Colonic mucosa (tissue), 4 donors: ENCODE measurements around the gene TP53INP2. TPM values are rescaled to one million over a fixed set of nuclear protein-coding genes. Genes with fewer than 3 reads are reported as not detected.
"Not testable (repeated sequence)": the region's sequence is repeated elsewhere in the genome, so short reads cannot be mapped to it uniquely, and the experiment has no call there.

Experiments used
- DNase-seq: peaks from one replicate; pipeline ENCODE4 v3.0.0-alpha.2; 2020
- H3K27ac ChIP-seq: fragments of 200-600 bp; one replicate; pipeline ENCODE4 v1.8.0; 2021
- H3K27me3 ChIP-seq: fragments of 200-600 bp; one replicate; pipeline ENCODE4 v1.8.0; 2021
- H3K36me3 ChIP-seq: fragments of 200-600 bp; one replicate; pipeline ENCODE4 v1.8.0; 2021
- H3K4me1 ChIP-seq: fragments of 200-600 bp; one replicate; pipeline ENCODE4 v1.8.0; 2021; ENCODE audit warnings: mild to moderate bottlenecking
- H3K4me3 ChIP-seq: fragments of 200-600 bp; one replicate; pipeline ENCODE4 v1.8.0; 2021
- H3K9ac ChIP-seq, 2 donors: one replicate each; pipeline ENCODE4 v1.7.0; 2013; ENCODE audit warnings: control low read depth in 2 of 2, low read depth in 2 of 2, low read length in 2 of 2
- H3K9me3 ChIP-seq: fragments of 200-600 bp; one replicate; pipeline ENCODE4 v1.8.0; 2021
- CTCF ChIP-seq: fragments of 200-600 bp; IDR thresholded peaks from one replicate; pipeline ENCODE4 v1.8.0; 2022; ENCODE audit warnings: antibody characterized with exemption, mild to moderate bottlenecking
- intact Hi-C: fragments of 100-400 bp; cut with DNase I; formaldehyde crosslinking; loops from one replicate; pipeline ENCODE4 v1.14.1; 2022
- total RNA-seq, 2 donors: library from RNA; stranded (reverse); fragmentation: NEBNext Ultra II Directional in 1 of 2; extraction: Animal tissue kit (Norgen Biotek cat#: 25700) in 1 of 2; gene quantifications; one replicate each; pipeline ENCODE4 v1.2.1, GENCODE V29; 2021
- donor health status: healthy.
- donor health status: DM: no; HTN: no; CAD: no.
- donor health status: DM: no; HTN: no; CAD: no.

Gene TP53INP2
- total RNA-seq, 2 donors from 2014 or later: 38.1 to 60.9 TPM

GRCh38 chr20:34710861-34711574 lies 6.9 kb downstream of the TP53INP2 start:
- Histone ChIP-seq H3K9me3 (no peaks in the 10 kb centered on the region), H3K27ac (no peak overlapping the region), H3K36me3 (no peaks in the 10 kb centered on the region), H3K9ac (no peak overlapping the region), H3K4me3 (no peak overlapping the region), H3K4me1 (peaks cover 3% of the 10 kb centered on the region), H3K27me3 (no peaks in the 10 kb centered on the region)
- DNase-seq: no peak
- TF ChIP-seq CTCF: no peak
- intact Hi-C loops: loop anchor here (10.0 kb wide), 1 partner anchor 54 kb away; no protein-coding TSS in a partner anchor

- intact Hi-C loops: loop anchor here (10.0 kb wide), 1 partner anchor 53 kb away; no protein-coding TSS in a partner anchor
- H3K27ac ChIP-seq: no peak overlapping the region
These were observed 7.8 kb downstream of the TP53INP2 start for GRCh38 chr20:34711813-34712430.

GRCh38 chr20:34712525-34713192 lies 8.5 kb downstream of the TP53INP2 start:
- H3K9me3 ChIP-seq: no peaks in the 10 kb centered on the region
- DNase-seq: no peak
- H3K27ac ChIP-seq: no peak overlapping the region
- no peaks in the 10 kb centered on the region for H3K27me3 ChIP-seq
- H3K4me1 ChIP-seq: peaks cover 3% of the 10 kb centered on the region
- H3K36me3 ChIP-seq: no peaks in the 10 kb centered on the region
- H3K9ac ChIP-seq: no peak overlapping the region
- TF ChIP-seq CTCF: no peak
- no peak overlapping the region for H3K4me3 ChIP-seq
- intact Hi-C loops: loop anchor here (10.0 kb wide), 1 partner anchor 52 kb away; no protein-coding TSS in a partner anchor

More at GRCh38 chr20:34711813-34712430, 7.8 kb downstream of the TP53INP2 start:
- Histone ChIP-seq H3K27me3 (no peaks in the 10 kb centered on the region), H3K4me1 (peaks cover 3% of the 10 kb centered on the region), H3K36me3 (no peaks in the 10 kb centered on the region), H3K4me3 (no peak overlapping the region), H3K9ac (no peak overlapping the region), H3K9me3 (no peaks in the 10 kb centered on the region)
- no peak for TF ChIP-seq CTCF
- DNase-seq: no peak

- H3K27ac ChIP-seq: no peak overlapping the region
- H3K9me3 ChIP-seq: no peaks in the 10 kb centered on the region
- DNase-seq: no peak
- no peak overlapping the region for H3K4me3 ChIP-seq
- intact Hi-C loops: loop anchor here (10.0 kb wide), 1 partner anchor 51 kb away; no protein-coding TSS in a partner anchor
- no peaks in the 10 kb centered on the region for H3K36me3 ChIP-seq
- TF ChIP-seq CTCF: no peak
- H3K27me3 ChIP-seq: no peaks in the 10 kb centered on the region
- no peak overlapping the region for H3K9ac ChIP-seq
- H3K4me1 ChIP-seq: peaks cover 3% of the 10 kb centered on the region
These were observed 9.2 kb downstream of the TP53INP2 start for GRCh38 chr20:34713194-34713943.

- not testable (repeated sequence) for H3K9ac ChIP-seq, H3K36me3 ChIP-seq, H3K27ac ChIP-seq, H3K9me3 ChIP-seq, DNase-seq, H3K4me3 ChIP-seq, H3K27me3 ChIP-seq, H3K4me1 ChIP-seq
- intact Hi-C loops: loop anchor here (10.0 kb wide), 1 partner anchor 51 kb away; no protein-coding TSS in a partner anchor
These were observed 9.9 kb downstream of the TP53INP2 start for GRCh38 chr20:34713944-34714515.
